ENCODE measurements around the gene MOB3A. TPM values are rescaled to one million over a fixed set of nuclear protein-coding genes. Genes with fewer than 3 reads are reported as not detected.
A peak's percentile ranks its signal among the peaks of the same experiment; 100 is the strongest.

Gene MOB3A
- total and polyA plus RNA-seq, 10 of the 15 experiments (the other 5 are each of a cell fraction or from before 2014, with no cell fraction given) = 7.5 to 229 (median 79.4) TPM

DNA sequence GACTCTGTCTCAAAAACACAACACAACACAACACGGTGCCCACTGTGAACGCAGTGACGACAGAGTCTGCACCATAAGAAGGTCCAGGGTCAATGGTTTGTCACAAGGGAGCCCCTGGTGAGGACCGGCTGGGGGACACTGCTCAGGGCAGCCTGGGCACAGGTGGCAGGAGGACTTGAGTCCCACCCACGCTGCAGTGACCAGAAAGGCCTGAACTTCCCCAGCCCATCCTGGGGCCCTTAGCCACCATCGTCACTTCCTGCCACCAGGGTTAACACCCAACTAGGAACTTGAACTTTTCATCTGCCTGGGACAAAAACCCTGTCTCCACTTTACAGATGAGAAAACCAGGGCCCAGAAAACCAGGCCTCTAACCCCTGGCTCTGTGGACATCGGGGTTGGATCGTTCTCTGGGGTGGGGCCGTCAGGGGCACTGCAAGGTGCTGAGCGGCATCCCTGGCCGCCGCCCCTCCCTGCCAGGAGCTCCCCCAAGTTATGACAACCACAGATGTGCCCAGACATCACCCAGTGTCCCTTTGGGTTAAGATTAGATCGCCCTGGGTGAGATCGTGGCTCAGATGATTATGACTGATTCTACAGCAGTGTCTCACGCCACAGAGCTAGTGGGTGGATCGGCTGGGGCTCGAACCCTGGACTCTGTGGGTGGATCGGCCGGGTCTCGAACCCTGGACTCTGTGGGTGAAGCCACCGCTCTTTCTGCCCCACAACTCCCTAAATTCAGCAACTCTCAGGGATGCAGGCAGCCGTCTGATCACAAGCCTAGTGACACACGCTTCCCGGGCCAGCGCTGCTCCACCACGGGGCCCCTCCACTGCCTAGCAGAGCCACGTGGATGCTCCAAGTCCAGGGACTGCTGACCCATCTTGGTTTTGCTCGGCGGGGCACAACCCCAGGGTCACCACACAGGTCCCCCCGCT lies 14.0 kb downstream of the MOB3A start (continued):
- TF ChIP-seq CHD4 (IDR thresholded peaks at IDR 0.05) = no peak
- TF ChIP-seq CHD1 (IDR thresholded peaks at IDR 0.05; ENCODE audit: low read depth, low read length) = no peak
- TF ChIP-seq ZSCAN29 (IDR thresholded peaks at IDR 0.05) = no peak
- peak; percentile 50 for TF ChIP-seq LARP7 (IDR thresholded peaks at IDR 0.05)
- no peak for TF ChIP-seq ZBED1 (IDR thresholded peaks at IDR 0.05; ENCODE audit: borderline replicate concordance)
- no peak for TF ChIP-seq MYB (IDR thresholded peaks at IDR 0.05; ENCODE audit: borderline replicate concordance, low read depth, low read length)
- TF ChIP-seq KAT2A (conservative IDR thresholded peaks at IDR 0.05; ENCODE audit: control insufficient read depth, low read depth, low read length) = no peak
- TF ChIP-seq EZH2 (IDR thresholded peaks at IDR 0.05; ENCODE audit: borderline replicate concordance, control insufficient read depth, low read depth, low read length) = no peak
- TF ChIP-seq BACH1 (IDR thresholded peaks at IDR 0.05; ENCODE audit: borderline replicate concordance) = peak; percentile 72; the same call in 1 of the 2 replicates
- TF ChIP-seq POLR2A (IDR thresholded peaks at IDR 0.05; ENCODE audit: low read depth, low read length) = no peak; the same call in 1 of the 2 replicates
- TF ChIP-seq CHD2 (IDR thresholded peaks at IDR 0.05; ENCODE audit: borderline replicate concordance, low read depth, low read length) = 0 out of 2 replicates have a peak, but pooled peaks have one; percentile 11

- ATAC-seq = no peak
- intact Hi-C loops (cut with micrococcal nuclease; ENCODE audit: unreplicated experiment) (no loop called here), in situ Hi-C loops (cut with MboI) (loop anchor here (5.0 to 10.0 kb wide), 2 partner anchors 63 to 816 kb away; partner anchors contain the start of genes BTBD2 and CIRBP)
- ChIA-PET RAD21 (ENCODE audit: unreplicated experiment) (no interaction called here), CTCF (no interaction called here), POLR2A (interaction anchor here (0.8 to 1.6 kb wide), 3 partner anchors 9 to 29 kb away, joined by 3 to 9 read pairs (median 7); no protein-coding TSS in a partner anchor), SMC1A (ENCODE audit: uncharacterized antibody, unreplicated experiment) (interaction anchor here (0.9 to 6.1 kb wide), 3 partner anchors 9 to 28 kb away, joined by 3 to 43 read pairs (median 4); partner anchors contain the start of gene MOB3A)
- H2AFZ ChIP-seq (ENCODE audit: control insufficient read depth, low read depth, low read length) = no peak overlapping the region
- H4K20me1 ChIP-seq (ENCODE audit: control insufficient read depth, insufficient read depth) = peaks cover 34% of the 10 kb centered on the region
- no peaks in the 10 kb centered on the region for H3K27me3 ChIP-seq (replicated peaks in 1 of 2; ENCODE audit: control insufficient read depth in 2 of 2, insufficient read depth in 2 of 2, low read length in 1 of 2)
- H3K27ac ChIP-seq (ENCODE audit: control insufficient read depth, insufficient read depth) = no peak overlapping the region; the same call in 1 of the 2 replicates
- H3K9me3 ChIP-seq (replicated peaks; ENCODE audit: control insufficient read depth, insufficient read depth, low read length) = no peaks in the 10 kb centered on the region; the same call in 2 of the 3 replicates
- WGBS (ENCODE audit: insufficient coverage, insufficient replicate concordance, low lambda C conversion rate, missing lambda C conversion rate) = 32% methylated on average over 20 of the region's 23 CpGs
- no peak for FAIRE-seq
- no peak for DNase-seq (ENCODE audit: low read depth, low spot score)
- peak overlapping the region; percentile 95 for H3K4me3 ChIP-seq
- no TSS peak for BruUV-seq (replicated peaks)
- peaks cover 39 to 47% of the 10 kb centered on the region in 2 experiments for H3K36me3 ChIP-seq (ENCODE audit: control insufficient read depth in 2 of 2, insufficient read depth in 2 of 2, low read length in 1 of 2)
- H3K4me2 ChIP-seq (ENCODE audit: control insufficient read depth, insufficient read depth) = peak overlapping the region; percentile 84
- peak overlapping the region; percentile 79; the same call in 1 of the 2 replicates for H3K9ac ChIP-seq (ENCODE audit: control insufficient read depth, insufficient read depth, low read length)
- peaks cover 93% of the 10 kb centered on the region for H3K79me2 ChIP-seq (ENCODE audit: control insufficient read depth, insufficient read depth, low read length)
- H3K4me1 ChIP-seq (ENCODE audit: control insufficient read depth, insufficient read depth, low read length) = peaks cover 25% of the 10 kb centered on the region
- TF ChIP-seq MLLT1 (IDR thresholded peaks at IDR 0.05) (peak; percentile 82), PRDM15 (CRISPR knock-in tag; IDR thresholded peaks at IDR 0.05) (no peak), NFYB (IDR thresholded peaks at IDR 0.05; ENCODE audit: insufficient read depth, low read depth, low read length) (no peak), BHLHE40 (IDR thresholded peaks at IDR 0.05; ENCODE audit: borderline replicate concordance in 1 of 2, low read depth in 2 of 2, low read length in 1 of 2) (peak in 1 of 2 experiments; percentile 62; a peak in 2 of 4 replicates)
Observed at GRCh38 chr19:2080336-2080988, 15.7 kb downstream of the MOB3A start.

All from GM12878 (cell line).